H1 (cell line): ENCODE measurements around the gene RPS19. TPM values are rescaled to one million over a fixed set of nuclear protein-coding genes. Genes with fewer than 3 reads are reported as not detected.

Source experiments
- CTCF ChIA-PET: fragments of 300-600 bp; sonication (Branson Sonifier 250); formaldehyde crosslinking; loops from one replicate; lab custom pipeline; 2021; ENCODE audit not compliant: partially characterized antibody; lab: Charles Lee
- POLR2A ChIA-PET: fragments of 300-600 bp; sonication (Branson Sonifier 250); formaldehyde crosslinking; loops from one replicate; lab custom pipeline; 2021; ENCODE audit warnings: inconsistent platforms; ENCODE audit not compliant: partially characterized antibody; lab: Charles Lee
- DNase-seq, 2 experiments: peaks; one replicate each; pipeline versions ENCODE4 v3.0.0 to v3.0.0-alpha.2; 2010 to 2022; ENCODE audit warnings: low spot score in 2 of 2, low read depth in 1 of 2, mixed read lengths in 1 of 2
- FAIRE-seq: peaks from 2 replicates; lab custom pipeline; 2011; peaks lifted over from hg19 to GRCh38; lab: Jason Lieb, UNC
- H2AFZ ChIP-seq: 2 replicates; pipeline ENCODE4 v1.8.1; 2012; ENCODE audit warnings: low read length, inconsistent platforms
- H2AK5ac ChIP-seq: 2 replicates; pipeline ENCODE4 v1.6.1; 2013; ENCODE audit warnings: low read depth, low read length
- H2BK120ac ChIP-seq: replicated peaks from 2 replicates; pipeline ENCODE3; 2013; ENCODE audit warnings: low read depth, low read length, inconsistent platforms
- H2BK12ac ChIP-seq: 2 replicates; pipeline ENCODE4 v1.6.1; 2013; ENCODE audit warnings: low read depth, low read length
- H2BK15ac ChIP-seq: 2 replicates; pipeline ENCODE4 v1.6.1; 2013; ENCODE audit warnings: low read length
- H2BK20ac ChIP-seq: 2 replicates; pipeline ENCODE4 v1.6.1; 2013; ENCODE audit warnings: low read length
- H2BK5ac ChIP-seq: 2 replicates; pipeline ENCODE4 v1.6.1; 2013; ENCODE audit warnings: low read depth, low read length
- H3K14ac ChIP-seq: 2 replicates; pipeline ENCODE4 v1.6.1; 2013; ENCODE audit warnings: inconsistent platforms; ENCODE audit not compliant: insufficient read length
- H3K18ac ChIP-seq: 2 replicates; pipeline ENCODE4 v1.6.1; 2013; ENCODE audit warnings: low read length; ENCODE audit errors: extremely low read depth
- H3K23ac ChIP-seq: 2 replicates; pipeline ENCODE4 v1.6.1; 2013; ENCODE audit warnings: inconsistent platforms; ENCODE audit not compliant: insufficient read length
- H3K23me2 ChIP-seq: 2 replicates; pipeline ENCODE4 v1.6.1; 2013; ENCODE audit warnings: low read depth, low read length
- H3K27ac ChIP-seq: 2 replicates; pipeline ENCODE4 v1.6.1; 2011; ENCODE audit warnings: low read depth, low read length, inconsistent platforms
- H3K27me3 ChIP-seq, 4 experiments: replicated peaks in 1 of 4; 1 replicate in 1 of 4; 2 replicates in 3 of 4; pipeline versions ENCODE4 v1.6.1 to v1.8.1; 2011 to 2013; ENCODE audit warnings: low read length in 3 of 4, mild to moderate bottlenecking in 3 of 4, inconsistent platforms in 2 of 4, mixed read lengths in 2 of 4, moderate library complexity in 1 of 4; ENCODE audit not compliant: control insufficient read depth in 3 of 4, insufficient read depth in 3 of 4; ENCODE audit errors: extremely low read depth in 1 of 4
- H3K36me3 ChIP-seq, 4 experiments: 2 replicates each; pipeline versions ENCODE4 v1.6.1 to v1.8.1; 2011 to 2013; ENCODE audit warnings: mild to moderate bottlenecking in 4 of 4, low read length in 3 of 4, moderate library complexity in 2 of 4, control low read depth in 1 of 4, inconsistent platforms in 1 of 4; ENCODE audit not compliant: insufficient read depth in 4 of 4, control insufficient read depth in 2 of 4
- H3K4ac ChIP-seq: replicated peaks from 2 replicates; pipeline ENCODE3; 2013; ENCODE audit warnings: low read length, low read depth, mixed read lengths, inconsistent platforms; ENCODE audit not compliant: insufficient read length
- H3K4me1 ChIP-seq, 4 experiments: replicated peaks in 1 of 4; 1 replicate in 1 of 4; 2 replicates in 3 of 4; pipeline versions ENCODE4 v1.6.1 to v1.8.1; 2011 to 2013; ENCODE audit warnings: low read length in 3 of 4, inconsistent platforms in 2 of 4, mixed read lengths in 1 of 4; ENCODE audit not compliant: insufficient read depth in 4 of 4, control insufficient read depth in 3 of 4
- H3K4me2 ChIP-seq, 2 experiments: 2 replicates each; pipeline versions ENCODE4 v1.6.1 to v1.8.1; 2011 to 2013; ENCODE audit warnings: low read depth in 2 of 2, low read length in 2 of 2, control low read depth in 1 of 2, inconsistent platforms in 1 of 2, mild to moderate bottlenecking in 1 of 2; ENCODE audit not compliant: insufficient read depth in 1 of 2
- H3K4me3 ChIP-seq, 4 experiments: fragments of 200-600, 300-600 bp in 1 of 4; sonication (generic), shearing (Covaris generic), sonication (Bioruptor Twin) in 1 of 4; 2 replicates each; pipeline versions ENCODE4 v1.5.1 to v1.8.1; 2011 to 2016; ENCODE audit warnings: low read length in 4 of 4, low read depth in 3 of 4, control low read depth in 2 of 4, inconsistent platforms in 2 of 4, mild to moderate bottlenecking in 2 of 4, mixed read lengths in 1 of 4, moderate library complexity in 1 of 4; ENCODE audit not compliant: insufficient read depth in 2 of 4; ENCODE audit errors: extremely low read depth in 1 of 4
- H3K56ac ChIP-seq: replicated peaks from 2 replicates; pipeline ENCODE3; 2013; ENCODE audit warnings: low read depth, mild to moderate bottlenecking, mixed read lengths, low read length, inconsistent platforms; ENCODE audit not compliant: insufficient read length
- H3K79me1 ChIP-seq: 2 replicates; pipeline ENCODE4 v1.6.1; 2013; ENCODE audit warnings: low read depth, low read length, control low read depth
- H3K79me2 ChIP-seq, 2 experiments: 2 replicates each; pipeline versions ENCODE4 v1.6.1 to v1.8.1; 2012 to 2013; ENCODE audit warnings: low read length in 2 of 2, mild to moderate bottlenecking in 2 of 2, inconsistent platforms in 1 of 2; ENCODE audit not compliant: insufficient read depth in 2 of 2, control insufficient read depth in 1 of 2
- H3K9ac ChIP-seq, 4 experiments: replicated peaks in 1 of 4; 1 replicate in 1 of 4; 2 replicates in 3 of 4; pipeline versions ENCODE4 v1.6.1 to v1.8.1; 2011 to 2013; ENCODE audit warnings: low read depth in 3 of 4, low read length in 3 of 4, control low read depth in 2 of 4, mild to moderate bottlenecking in 2 of 4, moderate library complexity in 2 of 4, inconsistent platforms in 1 of 4; ENCODE audit errors: extremely low read depth in 1 of 4
- H3K9me3 ChIP-seq, 2 experiments: 2 replicates each; pipeline versions ENCODE4 v1.6.1 to v1.8.1; 2012 to 2013; ENCODE audit warnings: mild to moderate bottlenecking in 2 of 2, moderate library complexity in 2 of 2, control low read depth in 1 of 2, inconsistent platforms in 1 of 2, low read depth in 1 of 2, low read length in 1 of 2, mixed read lengths in 1 of 2; ENCODE audit not compliant: insufficient read depth in 2 of 2
- H4K20me1 ChIP-seq, 2 experiments: replicated peaks in 1 of 2; 2 replicates each; pipeline versions ENCODE3 to v1.8.1; 2011 to 2013; ENCODE audit warnings: inconsistent platforms in 2 of 2, low read length in 2 of 2, mild to moderate bottlenecking in 1 of 2; ENCODE audit not compliant: insufficient read depth in 2 of 2, control insufficient read depth in 1 of 2
- H4K5ac ChIP-seq: 2 replicates; pipeline ENCODE4 v1.6.1; 2013; ENCODE audit warnings: low read length, low read depth, mixed read lengths, inconsistent platforms; ENCODE audit not compliant: insufficient read length
- H4K8ac ChIP-seq: 2 replicates; pipeline ENCODE4 v1.8.0; 2013; ENCODE audit warnings: mild to moderate bottlenecking, moderate library complexity, low read length, inconsistent platforms; ENCODE audit not compliant: insufficient read depth; ENCODE audit errors: extremely low read depth
- H4K91ac ChIP-seq: replicated peaks from 2 replicates; pipeline ENCODE3; 2013; ENCODE audit warnings: low read length, mixed read lengths, inconsistent platforms; ENCODE audit not compliant: insufficient read length
- BRCA1 ChIP-seq: IDR thresholded peaks from 2 replicates; pipeline ENCODE4 v1.6.1; 2012; ENCODE audit warnings: low read depth, low read length, improper control_type of control experiment
- CTBP2 ChIP-seq: IDR thresholded peaks from 2 replicates; pipeline ENCODE4 v1.7.0; 2011; ENCODE audit warnings: borderline replicate concordance, mild to moderate bottlenecking, moderate library complexity, mixed read lengths, low read length; ENCODE audit not compliant: insufficient read depth, insufficient read length
- EZH2 ChIP-seq: fragments of 200-600 bp; sonication (generic); IDR thresholded peaks from 2 replicates; pipeline ENCODE4 v1.7.1; 2012; ENCODE audit warnings: low read depth, mild to moderate bottlenecking, moderate library complexity, low read length, inconsistent platforms; ENCODE audit not compliant: severe bottlenecking
- RNF2 ChIP-seq: fragments of 200-900, 300-1000 bp; sonication (generic); IDR thresholded peaks from 2 replicates; pipeline ENCODE4 v1.7.1; 2016; ENCODE audit warnings: borderline replicate concordance, low read depth, mild to moderate bottlenecking, antibody characterized with exemption, low read length; ENCODE audit not compliant: poor library complexity, severe bottlenecking; ENCODE audit errors: missing control alignments
- SUZ12 ChIP-seq: fragments of 200-600 bp; sonication (generic); IDR thresholded peaks from 2 replicates; pipeline ENCODE4 v1.6.1; 2012; ENCODE audit warnings: mild to moderate bottlenecking, inconsistent platforms, low read length, moderate library complexity, mixed read lengths
- WGBS, 2 experiments: shearing (Covaris generic) in 1 of 2; methylation state at CpG; one replicate each; pipeline versions ENCODE4 v1.1.6 to v1.1.7; 2013 to 2015; ENCODE audit warnings: low lambda C conversion rate in 2 of 2, mixed read lengths in 2 of 2, inconsistent platforms in 1 of 2, low coverage in 1 of 2, missing lambda C conversion rate in 1 of 2; ENCODE audit not compliant: insufficient replicate concordance in 2 of 2, insufficient coverage in 1 of 2, insufficient read length in 1 of 2; ENCODE audit errors: extremely low coverage in 1 of 2, missing lambda C conversion rate in 1 of 2; 5-methylcytosine and 5-hydroxymethylcytosine counted together
- polyA plus RNA-seq, 7 experiments: library from polyadenylated mRNA; depleted of rRNA in 3 of 7; stranded (reverse) in 5 of 7; unstranded in 2 of 7; fragments of >200 nt in 5 of 7; fragments of 200-250 nt in 2 of 7; gene quantifications; 1 replicate in 5 of 7; 2 replicates in 1 of 7; 4 replicates in 1 of 7; pipeline versions ENCODE4 v1.2.1 to v1.2.3, GENCODE V29; 2011 to 2013; ENCODE audit warnings: missing spikeins in 2 of 7, mixed read lengths in 2 of 7
- total RNA-seq: library from RNA; stranded (reverse); fragmentation: NEBNext Ultra II Directional; extraction: Animal tissue kit (Norgen Biotek cat#: 25700); gene quantifications from 2 replicates; pipeline ENCODE4 v1.2.1, GENCODE V29; 2021

The RPS19 gene
- total and polyA plus RNA-seq, 2 of the 8 experiments (the other 6 are each of a cell fraction or from before 2014, with no cell fraction given) = 2,817 to 5,751 TPM

- Histone ChIP-seq H2BK120ac (no peak overlapping the region), H2BK5ac (no peak overlapping the region), H3K23ac (no peak overlapping the region), H3K18ac (no peak overlapping the region; the same call in 1 of the 2 replicates), H3K9ac (no peak overlapping the region), H3K14ac (no peak overlapping the region), H4K20me1 (peaks cover 4 to 42% of the 10 kb centered on the region in 2 experiments), H3K36me3 (no peaks in the 10 kb centered on the region), H3K27ac (no peak overlapping the region), H3K4me3 (peak overlapping the region; percentile 3 to 44 (median 8); a peak in 5 of 8 replicates), H3K9me3 (no peaks in the 10 kb centered on the region), H3K4me1 (peaks cover 0 to 14% (median 7%) of the 10 kb centered on the region in 4 experiments; a peak in 6 of 7 replicates), H3K79me2 (no peaks in the 10 kb centered on the region), H4K91ac (no peak overlapping the region), H3K23me2 (peaks cover 10% of the 10 kb centered on the region), H4K8ac (peak overlapping the region; percentile 74; the same call in 1 of the 2 replicates), H2BK12ac (peak overlapping the region; percentile 75; the same call in 1 of the 2 replicates), H2AK5ac (0 out of 2 replicates have a peak overlapping the region, but pooled peaks have one; percentile 20), H3K4ac (no peak overlapping the region), H4K5ac (no peak overlapping the region), H2AFZ (no peak overlapping the region), H3K79me1 (no peaks in the 10 kb centered on the region; the same call in 1 of the 2 replicates), H2BK20ac (no peak overlapping the region; the same call in 1 of the 2 replicates), H3K56ac (no peak overlapping the region), H3K27me3 (peaks cover 68 to 99% (median 95%) of the 10 kb centered on the region in 4 experiments), H3K4me2 (peak overlapping the region; percentile 23 to 53), H2BK15ac (no peak overlapping the region)
- TF ChIP-seq CTBP2 (peak; percentile 45), BRCA1 (no peak), SUZ12 (peak; percentile 58), EZH2 (peak; percentile 86), RNF2 (peak; percentile 60)
- FAIRE-seq = no peak
- POLR2A ChIA-PET = interaction anchor here (0.5 to 3.8 kb wide), 12 partner anchors 9 to 86 kb away, joined by 3 to 20 read pairs (median 3); partner anchors contain the start of genes RABAC1 and RPS19
- CTCF ChIA-PET = interaction anchor here (0.9 to 2.1 kb wide), 11 partner anchors 9 to 59 kb away, joined by 3 to 9 read pairs (median 3); no protein-coding TSS in a partner anchor
- 32% methylated on average over 21 of the region's 22 CpGs; no CpG with 5 or more reads in 1 of the 2 experiments for WGBS, 2 experiments
- no peak for DNase-seq
Observed at GRCh38 chr19:41921577-41922576, 61.8 kb downstream of the RPS19 start.
